Bone marrow (tissue), 2 donors: ENCODE results near the gene P2RX7.
A peak's percentile ranks its signal among the peaks of the same experiment; 100 is the strongest.
"Not testable (repeated sequence)": the region's sequence is repeated elsewhere in the genome, so short reads cannot be mapped to it uniquely, and the experiment has no call there.

ENCODE experiments used
- DNase-seq, 2 donors: peaks; one replicate each; lab custom pipeline; 2025; lab: John Stamatoyannopoulos, UW

Gene P2RX7

DNA sequence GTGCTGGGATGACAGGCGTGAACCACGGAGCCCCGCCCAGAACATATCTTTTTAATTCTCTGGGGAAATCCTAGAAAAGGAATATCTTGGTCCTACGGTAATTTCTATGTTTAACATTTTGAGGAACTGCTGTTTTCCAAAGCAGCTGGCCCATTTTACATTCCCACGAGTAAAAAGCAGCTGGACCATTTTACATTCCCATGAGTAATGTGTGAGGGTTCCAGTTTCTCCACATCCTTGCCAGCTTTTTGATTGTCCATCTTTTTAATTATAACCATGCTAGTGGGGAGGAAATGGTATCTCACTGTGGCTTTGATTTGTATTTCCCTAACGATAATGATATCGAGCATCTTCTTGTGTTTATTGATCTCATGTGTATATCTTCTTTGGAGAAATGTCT is 72.8 kb downstream of the P2RX7 start:
- DNase-seq = no peak

DNA sequence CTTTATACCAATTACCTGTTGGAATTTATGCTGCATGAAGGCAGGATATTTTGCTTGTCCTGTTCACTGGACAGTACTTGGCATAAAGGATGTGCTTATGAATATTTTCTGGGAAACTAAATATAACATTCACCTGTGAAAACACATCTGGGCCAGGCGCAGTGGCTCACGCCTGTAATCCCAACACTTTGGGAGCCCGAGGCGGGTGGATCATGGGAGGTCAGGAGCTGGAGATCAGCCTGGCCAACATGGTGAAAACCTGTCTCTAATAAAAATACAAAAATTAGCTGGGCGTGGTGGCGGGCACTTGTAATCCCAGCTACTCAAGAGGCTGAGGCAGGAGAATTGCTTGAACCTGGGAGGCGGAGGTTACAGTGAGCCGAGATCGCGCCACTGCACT is 75.9 kb downstream of the P2RX7 start:
- not testable (repeated sequence) for DNase-seq

DNA sequence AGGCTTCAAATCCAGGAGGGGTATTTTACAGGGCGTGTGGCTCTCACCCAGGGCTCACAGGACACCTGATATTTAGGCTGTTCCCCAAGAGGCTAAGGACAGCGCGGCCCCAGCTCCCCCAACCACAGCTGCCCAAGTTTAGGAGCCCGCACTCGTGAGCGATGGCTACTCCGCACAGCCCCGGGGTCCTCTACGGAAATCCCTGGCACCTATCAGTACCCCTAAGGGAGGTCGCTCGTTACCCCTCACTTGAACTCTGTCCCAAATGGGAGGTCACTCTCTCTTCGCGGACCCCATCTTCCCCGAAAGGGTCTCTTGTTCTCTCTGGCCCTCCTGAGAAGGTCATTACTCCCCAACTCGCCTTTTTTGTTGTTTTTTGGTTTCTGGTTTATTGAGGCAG is 76.5 kb downstream of the P2RX7 start:
- no peak for DNase-seq

DNA sequence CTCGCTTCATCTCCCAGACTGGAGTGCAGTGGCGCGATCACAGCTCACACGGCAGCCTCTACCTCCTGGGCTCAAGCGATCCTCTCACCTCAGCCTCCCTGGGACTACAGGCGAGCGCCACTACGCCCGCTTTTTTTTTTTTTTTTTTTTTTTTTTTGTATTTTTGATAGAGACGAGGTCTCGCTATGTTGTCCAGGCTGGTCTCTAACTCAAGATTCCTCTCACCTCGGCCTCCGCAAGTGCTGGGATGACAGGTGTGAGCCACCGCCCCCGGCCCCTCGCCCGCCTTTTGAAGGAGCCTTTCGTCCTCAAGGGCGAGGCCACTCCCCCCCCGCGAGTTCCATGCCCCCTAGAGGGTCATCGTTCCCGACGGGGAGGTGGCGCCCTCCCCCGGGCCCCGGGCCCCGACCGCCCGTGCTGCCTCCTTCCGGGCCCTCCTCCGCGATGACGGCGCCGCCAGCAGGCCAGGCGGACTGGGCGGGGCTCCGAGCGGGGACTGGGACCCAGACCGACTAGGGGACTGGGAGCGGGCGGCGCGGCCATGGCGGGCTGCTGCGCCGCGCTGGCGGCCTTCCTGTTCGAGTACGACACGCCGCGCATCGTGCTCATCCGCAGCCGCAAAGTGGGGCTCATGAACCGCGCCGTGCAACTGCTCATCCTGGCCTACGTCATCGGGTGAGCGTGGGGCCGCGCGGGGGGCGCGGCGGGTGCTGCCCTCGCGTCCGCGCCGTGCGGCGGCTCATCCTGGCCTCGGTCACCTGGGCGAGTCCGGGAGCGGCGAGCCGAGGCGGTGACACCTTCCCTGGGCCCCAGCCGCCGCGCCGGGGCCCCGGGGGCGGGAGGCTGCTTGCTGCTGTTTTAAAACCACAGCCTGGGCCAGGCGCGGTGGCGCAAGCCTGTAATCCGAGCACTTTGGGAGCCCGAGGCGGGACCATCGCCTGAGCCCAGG is 77.2 kb downstream of the P2RX7 start, which contains the start of gene P2RX4:
TSS of gene P2RX4 (plus strand) at position 506 of the 949 bp plus-strand sequence. CDS start at position 542, 36 bp downstream.
- DNase-seq = peak; percentile 66 to 74

DNA sequence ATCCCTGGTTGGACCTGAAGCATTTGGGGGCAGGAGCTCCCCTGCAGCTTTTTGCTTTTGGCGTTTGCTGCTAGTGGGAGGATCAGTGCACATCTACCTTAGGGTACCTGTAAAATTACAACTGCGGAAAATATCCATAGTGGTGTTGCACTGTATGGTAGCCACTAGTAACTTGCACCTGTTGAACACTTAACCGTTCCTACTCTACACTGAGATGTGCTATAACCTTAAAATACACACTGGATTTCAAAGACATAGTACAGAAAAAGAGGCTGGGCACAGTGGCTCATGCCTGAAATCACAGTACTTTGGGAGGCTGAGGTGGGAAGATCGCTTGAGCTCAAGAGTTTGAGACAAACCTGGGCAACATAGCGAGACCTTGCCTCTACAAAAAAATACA is 80.2 kb downstream of the P2RX7 start:
- no peak for DNase-seq

DNA sequence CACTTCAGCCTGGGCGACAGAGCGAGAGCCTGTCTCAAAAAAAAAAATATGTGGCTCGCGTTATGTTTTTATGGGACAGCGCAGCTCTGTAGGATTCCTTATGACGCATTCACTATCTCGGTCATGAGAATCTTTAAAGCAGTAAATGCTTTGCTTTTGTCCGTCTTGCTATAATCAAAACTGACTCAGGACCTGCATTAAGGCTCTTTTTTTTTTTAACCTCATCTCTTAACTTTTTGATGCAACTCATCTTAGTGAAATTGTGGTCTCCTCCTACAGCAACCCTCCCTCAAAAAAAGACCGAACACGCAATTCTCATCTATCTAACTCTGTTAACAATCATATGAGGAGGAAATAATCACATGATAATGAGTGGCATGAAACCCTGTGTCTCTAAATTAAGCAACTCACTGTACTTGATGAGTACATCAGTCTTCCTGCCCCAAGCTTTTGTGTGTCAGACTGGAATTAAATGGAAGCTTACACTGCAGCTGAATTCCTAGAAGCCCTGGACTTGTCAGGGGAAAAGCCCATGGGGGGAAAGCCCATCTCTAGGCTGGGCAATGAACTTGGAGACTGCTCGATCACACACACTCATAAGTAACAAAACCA is 81.6 kb downstream of the P2RX7 start:
- peak in 1 of 2 donors; percentile 68 for DNase-seq

DNA sequence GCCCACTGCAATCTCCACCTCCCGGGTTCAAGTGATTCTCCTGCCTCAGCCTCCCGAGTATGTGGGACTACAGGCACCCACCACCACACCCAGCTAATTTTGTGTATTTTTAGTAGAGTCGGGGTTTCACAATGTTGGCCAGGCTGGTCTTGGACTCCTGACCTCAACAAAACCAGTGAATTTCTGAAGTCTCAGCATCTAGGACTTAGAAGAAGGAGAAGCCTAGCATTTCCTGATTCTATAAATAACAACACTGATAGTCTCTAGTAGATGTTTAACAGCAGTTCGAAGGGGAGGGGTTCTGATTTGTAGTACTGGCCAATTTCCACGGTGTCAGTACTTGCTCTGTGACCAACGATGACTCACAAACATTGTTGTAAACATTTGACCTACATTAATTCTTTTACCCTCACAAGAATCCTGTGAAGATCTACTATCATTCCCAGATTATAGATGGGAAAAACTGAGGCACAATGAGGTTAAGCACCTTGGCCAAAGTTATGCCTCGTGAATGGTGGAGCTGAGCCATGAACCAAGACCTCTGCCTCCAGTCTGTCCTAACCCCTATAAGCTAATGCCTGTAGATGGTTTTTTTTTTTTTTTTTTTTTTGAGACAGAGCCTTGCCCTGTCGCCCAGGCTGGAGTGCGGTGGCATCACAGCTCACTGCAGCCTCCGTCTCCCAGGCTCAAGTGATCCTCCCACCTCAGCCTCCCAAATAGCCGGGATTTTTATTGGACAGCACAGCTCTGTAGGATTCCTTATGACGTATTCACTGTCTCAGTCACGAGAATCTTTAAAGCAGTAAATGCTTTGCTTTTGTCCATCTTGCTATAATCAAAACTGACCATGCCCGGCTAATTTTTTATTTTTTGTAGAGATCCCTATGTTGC is 82.4 kb downstream of the P2RX7 start:
- DNase-seq = peak; percentile 17 to 55

DNA sequence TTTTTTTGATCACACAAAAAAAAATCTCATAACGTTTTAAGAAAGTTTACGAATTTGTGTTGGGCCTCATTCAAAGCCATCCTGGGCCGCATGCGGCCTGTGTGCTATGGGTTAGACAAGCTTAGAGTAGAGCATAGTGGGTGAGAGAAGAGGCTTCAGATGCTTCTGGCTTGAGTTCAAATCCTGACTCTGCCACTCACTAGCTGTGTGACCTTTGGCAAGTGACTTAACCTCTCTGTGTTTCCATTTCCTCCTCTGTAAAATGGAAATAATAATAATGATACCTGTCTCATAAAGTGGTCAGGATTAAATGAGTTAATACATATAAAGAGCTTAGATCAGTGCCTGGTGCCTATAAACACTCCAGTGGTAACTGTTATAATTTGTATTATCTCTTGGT is 83.4 kb downstream of the P2RX7 start:
- DNase-seq = no peak

DNA sequence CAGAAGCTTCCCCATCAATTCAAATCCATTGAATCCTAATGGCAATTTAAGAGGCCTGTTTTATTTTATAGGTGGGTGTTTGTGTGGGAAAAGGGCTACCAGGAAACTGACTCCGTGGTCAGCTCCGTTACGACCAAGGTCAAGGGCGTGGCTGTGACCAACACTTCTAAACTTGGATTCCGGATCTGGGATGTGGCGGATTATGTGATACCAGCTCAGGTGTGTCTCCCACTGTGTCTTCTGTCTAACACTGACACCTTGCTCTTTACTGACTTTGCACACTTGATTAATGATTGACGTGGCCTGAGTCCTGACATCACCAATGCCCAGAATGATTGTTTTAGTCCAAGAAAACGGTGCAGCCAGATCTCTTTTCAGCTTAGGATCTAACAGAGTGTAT is 84.4 kb downstream of the P2RX7 start:
- DNase-seq = no peak

DNA sequence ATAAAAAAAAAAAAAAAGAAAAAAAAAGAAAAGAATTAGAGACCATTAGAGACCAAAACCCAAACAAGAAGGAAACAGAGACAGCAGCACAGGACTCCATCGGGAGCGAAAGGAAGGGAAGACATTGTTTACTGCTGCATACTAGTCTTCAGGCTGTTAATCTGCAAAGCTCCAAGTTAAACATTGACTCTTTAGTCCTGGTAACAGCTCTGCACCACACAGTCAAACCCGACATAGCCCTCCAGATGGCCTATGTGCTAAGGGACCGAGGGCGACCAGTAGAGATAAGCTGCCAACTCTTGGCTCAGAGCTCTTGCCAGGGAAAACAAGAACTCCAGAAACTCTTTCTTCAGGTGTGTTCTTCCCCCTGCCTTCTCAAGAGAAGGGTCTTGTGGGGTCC is 85.1 kb downstream of the P2RX7 start:
- DNase-seq = no peak

DNA sequence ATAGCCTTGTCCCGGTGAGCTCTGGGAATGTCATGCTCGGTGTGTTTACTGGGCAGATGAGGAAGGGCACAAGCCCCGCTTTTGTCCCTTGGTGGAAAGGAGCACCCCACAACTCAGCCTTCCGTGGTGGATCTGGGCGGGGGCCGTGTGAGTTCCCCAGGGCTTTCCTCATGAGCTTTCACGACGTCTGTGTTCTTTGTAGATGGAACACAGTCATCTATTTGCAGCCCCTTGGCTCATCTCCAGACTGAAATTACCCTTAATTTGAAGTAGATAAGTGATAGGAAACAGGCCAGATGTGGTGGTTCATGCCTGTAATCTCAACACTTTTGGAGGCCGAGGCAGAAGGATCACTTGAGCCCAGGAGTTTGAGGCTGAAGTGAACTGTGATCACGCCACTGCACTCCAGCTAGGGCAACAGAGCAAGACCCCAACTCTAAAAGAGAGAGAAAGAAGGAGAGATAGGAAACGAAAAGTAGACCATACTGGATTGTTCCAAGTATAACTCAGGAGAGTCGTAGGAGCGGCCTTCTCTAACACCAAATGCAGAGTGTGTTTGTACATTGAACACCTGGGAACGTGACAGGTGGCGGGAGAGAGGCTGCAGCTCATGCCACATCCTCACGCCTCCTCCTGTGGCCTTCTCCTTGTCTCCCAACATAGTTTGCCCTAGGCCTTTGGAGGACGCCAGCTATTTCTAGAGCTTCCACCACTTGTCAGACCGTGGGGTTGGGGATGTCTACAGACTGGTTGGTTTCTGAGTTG is 86.1 kb downstream of the P2RX7 start:
- no peak for DNase-seq

DNA sequence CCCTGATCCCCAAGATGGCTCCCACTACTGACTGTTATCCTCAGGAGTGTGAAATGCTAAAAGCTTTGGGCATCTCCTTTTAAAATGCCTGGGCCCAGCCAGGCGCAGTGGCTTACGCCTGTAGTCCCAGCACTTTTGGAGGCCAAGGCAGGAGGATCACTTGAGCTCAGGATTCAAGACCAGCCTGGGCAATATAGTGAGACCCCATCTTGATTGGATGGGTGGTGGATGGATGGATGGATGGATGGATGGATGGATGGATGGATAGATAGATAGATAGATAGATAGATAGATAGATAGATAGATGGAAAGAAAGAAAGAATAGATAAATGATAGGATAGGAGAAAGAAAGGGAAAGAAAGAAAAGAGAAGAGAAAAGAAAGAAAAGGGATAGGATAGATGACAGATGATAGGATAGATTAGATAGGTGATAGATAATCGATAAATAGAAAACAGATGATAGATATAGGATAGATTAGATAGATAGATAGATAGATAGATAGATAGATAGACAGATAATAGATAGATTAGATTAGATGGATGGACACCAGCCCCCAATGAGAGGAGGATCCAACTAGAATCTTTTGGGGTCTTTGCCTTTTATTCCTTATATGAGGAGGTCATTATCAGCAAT is 86.8 kb downstream of the P2RX7 start:
- DNase-seq = no peak

DNA sequence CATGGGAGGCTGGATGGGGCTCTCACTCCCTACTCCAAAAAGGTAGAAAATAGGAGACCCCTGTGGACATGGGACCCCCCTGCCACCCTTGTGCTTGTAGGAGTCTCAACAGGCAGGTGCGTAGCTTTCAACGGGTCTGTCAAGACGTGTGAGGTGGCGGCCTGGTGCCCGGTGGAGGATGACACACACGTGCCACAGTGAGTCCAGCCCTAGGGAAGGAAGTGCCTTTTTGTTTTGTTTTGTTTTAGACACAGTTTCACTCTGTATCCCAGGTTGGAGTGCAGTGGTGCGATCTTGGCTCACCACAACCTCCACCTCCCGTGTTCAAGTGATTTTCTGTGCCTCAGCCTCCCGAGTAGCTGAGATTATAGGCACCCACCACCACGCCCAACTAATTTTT is 90.2 kb downstream of the P2RX7 start:
- no peak for DNase-seq

DNA sequence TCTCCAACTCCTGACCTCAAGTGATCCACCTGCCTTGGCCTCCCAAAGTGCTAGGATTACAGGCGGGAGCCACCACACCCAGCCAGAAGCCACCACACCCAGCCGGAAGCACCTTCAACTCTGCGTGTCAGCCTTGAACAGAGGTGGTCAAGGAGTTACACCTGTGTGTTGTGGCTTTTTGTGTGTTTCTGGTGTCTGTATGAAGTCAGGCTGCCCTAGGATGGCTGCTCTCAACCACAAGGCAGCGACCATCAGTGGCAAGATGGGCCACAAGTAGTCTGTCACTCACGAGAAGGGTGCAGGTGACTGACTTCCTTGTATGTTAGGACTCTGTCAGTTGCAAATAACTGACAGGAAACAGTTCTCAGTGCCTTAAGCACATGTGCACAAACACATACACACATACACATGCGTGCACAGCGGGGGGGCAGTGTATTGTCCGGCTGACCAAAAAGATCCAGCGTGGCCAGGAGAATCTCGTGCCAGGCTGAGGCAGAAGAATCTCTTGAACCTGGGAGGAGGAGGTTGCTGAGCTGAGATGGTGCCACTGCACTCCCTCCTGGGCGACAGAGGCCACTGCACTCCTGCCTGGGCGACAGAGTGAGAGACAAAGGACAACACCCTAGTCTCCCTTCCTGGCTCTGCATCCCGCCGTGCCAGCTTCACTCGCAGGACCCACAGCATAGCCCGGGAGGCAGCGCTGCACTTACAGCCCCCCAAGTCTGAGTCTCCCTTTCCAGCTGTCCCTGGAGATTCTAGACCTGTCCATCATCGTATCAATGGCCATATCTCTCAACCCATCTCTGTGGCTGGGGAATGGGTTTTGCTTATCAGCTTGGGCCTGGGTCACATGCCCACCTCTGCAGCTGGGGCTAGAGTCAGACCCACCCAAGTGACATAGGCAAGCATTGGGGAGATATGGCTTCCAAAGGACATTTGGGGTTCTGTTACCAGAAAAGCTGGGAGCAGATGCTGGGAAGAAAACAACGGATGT is 90.9 kb downstream of the P2RX7 start:
- DNase-seq = peak in 1 of 2 donors; percentile 15

DNA sequence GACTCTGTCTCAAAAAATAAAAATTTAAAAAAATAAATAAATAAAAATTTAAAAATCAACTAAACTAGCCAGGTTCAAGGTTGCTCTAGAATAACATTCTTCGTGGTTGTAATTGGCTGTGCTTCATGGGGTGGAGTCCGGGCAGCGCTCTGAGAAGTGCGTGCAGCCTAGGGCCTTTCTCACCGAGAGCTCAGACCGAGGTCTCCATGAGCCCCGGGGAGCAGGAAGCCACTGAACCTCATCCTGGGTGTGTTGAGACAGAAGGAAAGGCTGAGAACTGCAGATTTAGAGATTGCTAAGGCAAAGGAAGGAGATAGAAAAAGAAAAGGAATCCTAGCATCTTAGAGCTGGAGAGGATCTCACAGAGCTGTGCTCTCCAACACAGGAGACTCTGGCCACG is 91.9 kb downstream of the P2RX7 start:
- DNase-seq = no peak

DNA sequence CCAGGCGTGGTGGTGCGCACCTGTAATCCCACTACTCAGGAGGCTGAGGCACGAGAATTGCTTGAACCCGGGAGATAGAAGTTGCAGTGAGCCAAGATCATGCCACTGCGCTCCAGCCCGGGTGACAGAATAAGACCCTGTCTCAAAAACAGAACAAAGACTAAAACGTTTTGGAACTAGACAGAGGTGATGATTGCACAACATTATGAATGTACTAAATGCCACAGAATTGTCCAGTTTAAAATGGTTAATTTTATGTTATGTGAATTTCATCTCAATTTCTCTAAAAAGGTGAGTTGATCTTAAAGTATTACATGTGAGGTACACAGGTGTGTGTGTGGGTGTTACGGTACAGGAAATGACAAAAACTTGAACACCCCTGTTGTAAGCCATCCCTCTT is 93.7 kb downstream of the P2RX7 start:
- DNase-seq = no peak

DNA sequence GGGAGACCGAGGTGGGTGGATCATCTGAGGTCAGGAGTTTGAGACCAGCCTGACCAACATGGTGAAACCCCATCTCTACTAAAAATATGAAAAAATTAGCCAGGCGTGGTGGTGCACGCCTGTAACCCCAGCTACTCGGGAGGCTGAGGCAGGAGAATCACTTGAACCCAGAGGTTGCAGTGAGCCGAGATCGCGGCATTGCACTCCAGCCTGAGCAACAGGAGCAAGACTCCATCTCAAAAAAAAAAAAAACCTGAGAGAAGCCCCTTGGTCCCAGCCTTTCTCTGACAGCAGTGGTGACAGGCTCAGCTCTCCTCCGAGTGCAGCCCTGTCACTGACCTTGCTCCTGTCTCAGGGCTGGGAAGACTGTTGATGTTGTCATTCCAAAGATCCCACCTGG is 94.2 kb downstream of the P2RX7 start:
- not testable (repeated sequence) for DNase-seq

DNA sequence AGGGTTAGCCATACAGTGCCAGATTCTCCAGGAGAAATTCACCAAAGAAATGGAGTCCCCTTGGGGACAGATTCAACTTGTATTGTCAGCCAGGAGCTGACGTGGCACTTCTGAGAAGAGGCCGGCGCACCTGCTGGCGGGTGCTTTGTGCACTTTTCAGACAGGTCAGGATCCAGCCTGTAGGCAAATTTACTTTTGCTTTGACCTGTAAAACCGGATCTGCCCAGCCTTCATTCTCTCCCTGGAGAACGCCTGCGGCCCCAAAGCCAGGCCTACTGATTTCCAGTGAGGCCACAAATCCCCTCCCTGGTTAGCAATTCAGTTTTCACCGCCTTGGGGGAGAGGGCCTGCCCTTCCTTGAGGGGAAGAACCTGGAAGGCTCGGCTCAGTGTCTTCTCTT is 94.6 kb downstream of the P2RX7 start:
- DNase-seq = no peak

DNA sequence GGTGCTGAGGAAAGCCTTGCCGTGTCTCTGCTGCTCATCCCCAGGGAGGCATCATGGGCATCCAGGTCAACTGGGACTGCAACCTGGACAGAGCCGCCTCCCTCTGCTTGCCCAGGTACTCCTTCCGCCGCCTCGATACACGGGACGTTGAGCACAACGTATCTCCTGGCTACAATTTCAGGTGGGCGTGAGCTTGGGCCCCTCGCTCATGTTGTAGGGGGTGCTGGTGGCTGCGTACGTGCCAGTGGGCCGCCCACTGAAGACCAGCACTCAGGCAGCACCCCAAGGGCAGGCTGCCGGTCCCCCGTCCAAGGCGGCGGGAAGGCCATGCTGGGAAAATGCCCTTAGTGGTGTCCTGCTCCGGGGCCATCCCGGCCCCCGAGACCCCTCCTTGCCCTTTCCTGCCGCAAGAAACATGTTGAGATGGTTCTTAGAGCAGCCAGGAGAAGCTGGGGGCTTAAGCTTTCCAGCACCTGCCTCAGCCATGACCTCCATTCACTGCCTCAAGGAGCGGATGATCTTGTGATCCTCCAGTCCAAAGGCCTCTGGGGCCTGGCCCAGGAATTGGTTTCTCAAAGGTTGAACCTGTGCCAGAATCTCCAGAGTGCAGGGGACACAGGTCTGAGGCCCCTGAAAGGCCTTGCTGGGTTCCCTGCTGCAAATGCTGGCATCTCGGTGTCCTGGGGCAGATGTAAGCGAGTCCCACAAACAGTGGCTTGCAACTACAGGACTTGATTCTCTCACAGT is 96.4 kb downstream of the P2RX7 start:
- no peak for DNase-seq
